Sigmoid colon (tissue), 7 donors: ENCODE data around the gene OR3A3. TPM values are rescaled to one million over a fixed set of nuclear protein-coding genes. Genes with fewer than 3 reads are reported as not detected.
A peak's percentile ranks its signal among the peaks of the same experiment; 100 is the strongest.
"Not testable (repeated sequence)": the region's sequence is repeated elsewhere in the genome, so short reads cannot be mapped to it uniquely, and the experiment has no call there.

Source experiments
- DNase-seq: peaks from one replicate; pipeline ENCODE4 v3.0.0-alpha.2; 2019
- H3K27ac ChIP-seq, 4 donors: fragments of 200-600 bp; sonication (generic); one replicate each; pipeline ENCODE4 v1.5.1; 2016 to 2019; ENCODE audit warnings: mild to moderate bottlenecking in 1 of 4
- H3K27me3 ChIP-seq, 3 donors: fragments of 200-600 bp; sonication (generic); one replicate each; pipeline ENCODE4 v1.5.1; 2019; ENCODE audit warnings: mild to moderate bottlenecking in 1 of 3
- H3K36me3 ChIP-seq, 4 donors: fragments of 200-600 bp; sonication (generic); one replicate each; pipeline ENCODE4 v1.5.1; 2016 to 2019
- H3K4me1 ChIP-seq, 4 donors: fragments of 200-600 bp; sonication (generic); one replicate each; pipeline ENCODE4 v1.5.1; 2017 to 2019
- H3K4me3 ChIP-seq, 4 donors: fragments of 200-600 bp; sonication (generic); one replicate each; pipeline ENCODE4 v1.5.1; 2017 to 2019; ENCODE audit warnings: mild to moderate bottlenecking in 2 of 4, moderate library complexity in 1 of 4
- H3K9me3 ChIP-seq, 4 donors: fragments of 200-600 bp in 3 of 4; sonication (generic) in 3 of 4; one replicate each; pipeline versions ENCODE4 v1.5.1 to v1.6.1; 2013 to 2019
- CTCF ChIP-seq, 4 experiments: fragments of 450-650 bp in 3 of 4; fragments of 200-600 bp in 1 of 4; IDR thresholded peaks; one replicate each; pipeline ENCODE4 v1.5.1; 2016 to 2019; ENCODE audit warnings: antibody characterized with exemption in 4 of 4, mild to moderate bottlenecking in 3 of 4, moderate library complexity in 2 of 4
- EP300 ChIP-seq, 4 donors: sonication (generic); formaldehyde crosslinking; IDR thresholded peaks; one replicate each; pipeline ENCODE4 v1.6.1; 2017; ENCODE audit warnings: antibody characterized with exemption in 4 of 4
- POLR2A ChIP-seq, 2 donors: fragments of 450-650 bp; IDR thresholded peaks; one replicate each; pipeline ENCODE4 v1.6.1; 2016; ENCODE audit warnings: antibody characterized with exemption in 2 of 2, mild to moderate bottlenecking in 2 of 2, moderate library complexity in 2 of 2
- POLR2AphosphoS5 ChIP-seq, 4 donors: sonication (generic); formaldehyde crosslinking; IDR thresholded peaks; one replicate each; pipeline ENCODE4 v1.6.1; 2017; ENCODE audit warnings: antibody characterized with exemption in 4 of 4
- WGBS, 2 donors: extraction: QIAGEN DNeasy Blood & Tissue Kit; methylation state at CpG; one replicate each; pipeline ENCODE4 v1.1.7; 2013; 5-methylcytosine and 5-hydroxymethylcytosine counted together
- intact Hi-C: fragments of 100-400 bp; cut with DNase I; formaldehyde crosslinking; loops from one replicate; pipeline ENCODE4 v1.15.1; 2023
- polyA plus RNA-seq, 3 donors: library from polyadenylated mRNA; stranded (reverse); fragments of 200-250 nt; gene quantifications; one replicate each; pipeline ENCODE4 v1.2.3, GENCODE V29; 2013
- total RNA-seq, 4 donors: library from RNA; depleted of rRNA; stranded (reverse); fragments of >200 nt; gene quantifications; one replicate each; pipeline ENCODE4 v1.1.0, GENCODE V29; 2016
- donor health status: healthy with polysubstance abuse.
- donor health status: Bipolar disorder and iron deficiency.
- donor health status: healthy.

Gene OR3A3
- total RNA-seq (not detected), polyA plus RNA-seq (not detected)

- intact Hi-C loops, result no loop called here
- no peak within 1 kb of the TSS for H3K4me3 ChIP-seq
These were observed at the start of gene OR3A3 for GRCh38 chr17:3411070-3411469. Gene OR3A3, plus strand, starts transcription at chr17:3411370.

GRCh38 chr17:3371167-3371566 is 40.0 kb upstream of the OR3A3 start:
- DNase-seq, H3K27ac ChIP-seq, H3K36me3 ChIP-seq, H3K27me3 ChIP-seq, H3K9me3 ChIP-seq, H3K4me3 ChIP-seq, intact Hi-C loops, H3K4me1 ChIP-seq: not testable (repeated sequence)
- 92 to 93% methylated on average over 31 of the region's 31 CpGs for WGBS, 2 donors

More at GRCh38 chr17:3411070-3411469, at the start of gene OR3A3:
- H3K4me1 ChIP-seq, result no peaks in the 10 kb centered on the region
- H3K9me3 ChIP-seq, result no peaks in the 10 kb centered on the region
- H3K27me3 ChIP-seq, result no peaks in the 10 kb centered on the region
- TF ChIP-seq POLR2AphosphoS5 (IDR thresholded peaks at IDR 0.05), result no peak
- no peak for TF ChIP-seq EP300 (IDR thresholded peaks at IDR 0.05)
- no peak for TF ChIP-seq POLR2A (IDR thresholded peaks at IDR 0.05)
- TF ChIP-seq CTCF (IDR thresholded peaks at IDR 0.05), result no peak
- DNase-seq, result no peak
- no peak within 1 kb of the TSS for H3K27ac ChIP-seq
- WGBS, 2 donors, result 85 to 87% methylated on average over 3 of the region's 3 CpGs
- H3K36me3 ChIP-seq, result no peaks in the 10 kb centered on the region

GRCh38 chr17:3378321-3378720 is 32.8 kb upstream of the OR3A3 start:
- Histone ChIP-seq H3K9me3 (peaks cover 0 to 2% (median 0%) of the 10 kb centered on the region in 4 donors), H3K27me3 (no peaks in the 10 kb centered on the region), H3K4me1 (no peaks in the 10 kb centered on the region), H3K36me3 (no peaks in the 10 kb centered on the region), H3K27ac (no peak overlapping the region), H3K4me3 (no peak overlapping the region)
- no peak for DNase-seq
- TF ChIP-seq CTCF (IDR thresholded peaks at IDR 0.05), result no peak
- TF ChIP-seq POLR2AphosphoS5 (IDR thresholded peaks at IDR 0.05), result no peak
- TF ChIP-seq EP300 (IDR thresholded peaks at IDR 0.05), result no peak
- no peak for TF ChIP-seq POLR2A (IDR thresholded peaks at IDR 0.05)
- 66 to 75% methylated on average over 8 of the region's 8 CpGs for WGBS, 2 donors
- intact Hi-C loops, result no loop called here

GRCh38 chr17:3381957-3382356 is 29.2 kb upstream of the OR3A3 start:
- no peak overlapping the region for H3K4me3 ChIP-seq
- no peak overlapping the region for H3K27ac ChIP-seq
- intact Hi-C loops, result no loop called here
- H3K4me1 ChIP-seq, result no peaks in the 10 kb centered on the region
- H3K9me3 ChIP-seq, result no peaks in the 10 kb centered on the region
- 63 to 85% methylated on average over 5 of the region's 5 CpGs for WGBS, 2 donors
- no peaks in the 10 kb centered on the region for H3K36me3 ChIP-seq
- TF ChIP-seq EP300 (IDR thresholded peaks at IDR 0.05) (no peak), CTCF (IDR thresholded peaks at IDR 0.05) (no peak), POLR2A (IDR thresholded peaks at IDR 0.05) (no peak), POLR2AphosphoS5 (IDR thresholded peaks at IDR 0.05) (no peak)
- DNase-seq, result no peak
- peaks cover 0 to 22% (median 9%) of the 10 kb centered on the region in 3 donors for H3K27me3 ChIP-seq

GRCh38 chr17:3385869-3386816 is 25.0 kb upstream of the OR3A3 start, which contains the start of gene OR3A2:
Gene OR3A2, minus strand, starts transcription at chr17:3386308.
- Histone ChIP-seq H3K9me3 (no peaks in the 10 kb centered on the region), H3K27ac (no peak within 1 kb of the TSS), H3K4me3 (peak within 1 kb of the TSS in 1 of 4 donors; percentile 16), H3K36me3 (no peaks in the 10 kb centered on the region), H3K27me3 (peaks cover 0 to 27% (median 9%) of the 10 kb centered on the region in 3 donors), H3K4me1 (no peaks in the 10 kb centered on the region)
- TF ChIP-seq CTCF (IDR thresholded peaks at IDR 0.05) (no peak), POLR2AphosphoS5 (IDR thresholded peaks at IDR 0.05) (no peak), EP300 (IDR thresholded peaks at IDR 0.05) (no peak), POLR2A (IDR thresholded peaks at IDR 0.05) (no peak)
- intact Hi-C loops, result no loop called here
- DNase-seq, result no peak
- 31 to 56% methylated on average over 92 of the region's 92 CpGs for WGBS, 2 donors
